ENCODE measurements around the gene NR1D1.

The NR1D1 gene

GRCh38 chr17:40090237-40091119, 9.9 kb downstream of the NR1D1 start:
- TF ChIP-seq REST (IDR thresholded peaks at IDR 0.05; ENCODE audit: insufficient read depth in 1 of 2, low read depth in 2 of 2, low read length in 2 of 2), result no peak
- TF ChIP-seq POLR2AphosphoS5 (IDR thresholded peaks at IDR 0.05; ENCODE audit: low read depth, low read length), result no peak
- no peak for TF ChIP-seq SIN3A (IDR thresholded peaks at IDR 0.05; ENCODE audit: borderline replicate concordance, insufficient read depth, low read length)

- no peak for TF ChIP-seq SIN3A (IDR thresholded peaks at IDR 0.05; ENCODE audit: borderline replicate concordance, insufficient read depth, low read length)
- no peak for TF ChIP-seq FOXP2 (optimal IDR thresholded peaks at IDR 0.05; ENCODE audit: borderline replicate concordance, extremely low read depth, extremely low read length, insufficient read depth)
Observed at GRCh38 chr17:40089077-40089895, 11.1 kb downstream of the NR1D1 start.

GRCh38 chr17:40087903-40088718, 12.3 kb downstream of the NR1D1 start:
- no peak for TF ChIP-seq SIN3A (IDR thresholded peaks at IDR 0.05; ENCODE audit: borderline replicate concordance, insufficient read depth, low read length)
- TF ChIP-seq TAF1 (IDR thresholded peaks at IDR 0.05; ENCODE audit: borderline replicate concordance, insufficient read depth, low read length), result no peak

- TF ChIP-seq TAF1 (IDR thresholded peaks at IDR 0.05; ENCODE audit: borderline replicate concordance, insufficient read depth, low read length) (no peak), FOXP2 (optimal IDR thresholded peaks at IDR 0.05; ENCODE audit: borderline replicate concordance, extremely low read depth, extremely low read length, insufficient read depth) (no peak), REST (IDR thresholded peaks at IDR 0.05; ENCODE audit: insufficient read depth in 1 of 2, low read depth in 2 of 2, low read length in 2 of 2) (no peak), POLR2AphosphoS5 (IDR thresholded peaks at IDR 0.05; ENCODE audit: low read depth, low read length) (no peak), SIN3A (IDR thresholded peaks at IDR 0.05; ENCODE audit: borderline replicate concordance, insufficient read depth, low read length) (no peak)
Observed at GRCh38 chr17:40087049-40087794, 13.2 kb downstream of the NR1D1 start.

- TF ChIP-seq FOXP2 (optimal IDR thresholded peaks at IDR 0.05; ENCODE audit: borderline replicate concordance, extremely low read depth, extremely low read length, insufficient read depth), result no peak
- no peak for TF ChIP-seq REST (IDR thresholded peaks at IDR 0.05; ENCODE audit: insufficient read depth in 1 of 2, low read depth in 2 of 2, low read length in 2 of 2)
- TF ChIP-seq SIN3A (IDR thresholded peaks at IDR 0.05; ENCODE audit: borderline replicate concordance, insufficient read depth, low read length), result no peak
- no peak for TF ChIP-seq POLR2AphosphoS5 (IDR thresholded peaks at IDR 0.05; ENCODE audit: low read depth, low read length)
- no peak for TF ChIP-seq TAF1 (IDR thresholded peaks at IDR 0.05; ENCODE audit: borderline replicate concordance, insufficient read depth, low read length)
Observed at GRCh38 chr17:40086150-40087044, 14.0 kb downstream of the NR1D1 start.

Measured in PFSK-1 (cell line).